Esophagus squamous epithelium (tissue), 5 donors: ENCODE results near the gene CNTNAP5. TPM values are rescaled to one million over a fixed set of nuclear protein-coding genes. Genes with fewer than 3 reads are reported as not detected.

Experiments used
- DNase-seq: peaks from one replicate; lab custom pipeline; 2025; lab: John Stamatoyannopoulos, UW
- H3K27ac ChIP-seq, 4 donors: fragments of 200-600 bp; sonication (generic); one replicate each; pipeline ENCODE4 v1.5.1; 2016 to 2019; ENCODE audit warnings: mild to moderate bottlenecking in 1 of 4
- H3K27me3 ChIP-seq, 4 donors: fragments of 200-600 bp; sonication (generic); 1 replicate in 3 of 4; 2 replicates in 1 of 4; pipeline versions ENCODE4 v1.5.1 to v1.6.0; 2017 to 2021; ENCODE audit warnings: antibody characterized with exemption in 1 of 4
- H3K36me3 ChIP-seq, 3 donors: fragments of 200-600 bp; sonication (generic); one replicate each; pipeline ENCODE4 v1.5.1; 2016 to 2019
- H3K4me1 ChIP-seq, 3 donors: fragments of 200-600 bp; sonication (generic); one replicate each; pipeline ENCODE4 v1.5.1; 2017 to 2019
- H3K4me3 ChIP-seq, 4 donors: fragments of 200-600 bp; sonication (generic); 1 replicate in 3 of 4; 2 replicates in 1 of 4; pipeline ENCODE4 v1.5.1; 2016 to 2019; ENCODE audit warnings: mild to moderate bottlenecking in 2 of 4, moderate library complexity in 1 of 4
- H3K9me3 ChIP-seq, 3 donors: fragments of 200-600 bp; sonication (generic); one replicate each; pipeline ENCODE4 v1.5.1; 2016 to 2019
- POLR2A ChIP-seq, 4 donors: fragments of 450-650 bp; IDR thresholded peaks; one replicate each; pipeline ENCODE4 v1.6.1; 2017; ENCODE audit warnings: antibody characterized with exemption in 4 of 4, mild to moderate bottlenecking in 4 of 4, moderate library complexity in 3 of 4
- WGBS, 2 donors: methylation state at CpG; one replicate each; pipeline ENCODE4 v1.1.5; 2018; 5-methylcytosine and 5-hydroxymethylcytosine counted together
- intact Hi-C: fragments of 100-400 bp; cut with DNase I; formaldehyde crosslinking; loops from one replicate; pipeline ENCODE4 v1.15.0; 2022
- total RNA-seq, 4 donors: library from RNA; depleted of rRNA; stranded (reverse); fragments of >200 nt; gene quantifications; one replicate each; pipeline ENCODE4 v1.1.0, GENCODE V29; 2016
- TF ChIP-seq, protein P1 (sequence below), 6 experiments: fragments of 450-650 bp in 4 of 6; fragments of 200-600 bp in 2 of 6; sonication (generic) in 2 of 6; IDR thresholded peaks; one replicate each; pipeline ENCODE4 v1.5.1; 2016 to 2019; ENCODE audit warnings: antibody characterized with exemption in 6 of 6, mild to moderate bottlenecking in 4 of 6, moderate library complexity in 4 of 6
- donor health status: DM: yes; HTN: yes; CAD: no.

The CNTNAP5 gene
- total RNA-seq, 4 donors from 2014 or later: not detected

DNA sequence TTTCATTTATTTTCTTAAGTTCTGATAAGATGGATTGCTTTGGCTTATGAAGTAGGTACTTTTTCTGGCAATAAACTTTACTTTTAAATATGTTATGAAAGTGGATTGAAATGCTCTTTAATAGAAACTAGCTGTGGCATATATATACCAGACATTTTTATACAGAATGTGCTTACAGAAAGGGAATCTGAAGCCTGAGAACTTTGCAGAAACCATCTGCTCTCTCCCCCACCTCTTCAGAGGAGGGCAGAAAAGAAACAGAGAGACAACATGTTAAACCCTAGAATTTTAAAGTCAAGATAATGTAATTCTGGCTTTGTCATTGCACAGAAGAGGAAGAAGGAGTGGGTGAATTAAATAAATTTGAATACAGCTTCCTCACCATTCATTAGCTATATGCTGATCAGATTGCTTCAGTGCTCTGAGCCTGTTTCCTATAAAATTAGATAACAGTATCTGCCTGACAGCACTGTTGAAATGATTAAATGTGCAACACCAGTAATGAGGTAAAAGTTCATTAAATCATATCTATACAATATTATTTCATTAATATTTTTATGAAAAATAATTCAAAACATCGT is 247.3 kb downstream of the CNTNAP5 start:
- Histone ChIP-seq H3K4me3 (no peak overlapping the region), H3K27ac (no peak overlapping the region), H3K4me1 (no peaks in the 10 kb centered on the region), H3K36me3 (no peaks in the 10 kb centered on the region), H3K27me3 (no peaks in the 10 kb centered on the region), H3K9me3 (no peaks in the 10 kb centered on the region)
- TF ChIP-seq, protein P1, sequence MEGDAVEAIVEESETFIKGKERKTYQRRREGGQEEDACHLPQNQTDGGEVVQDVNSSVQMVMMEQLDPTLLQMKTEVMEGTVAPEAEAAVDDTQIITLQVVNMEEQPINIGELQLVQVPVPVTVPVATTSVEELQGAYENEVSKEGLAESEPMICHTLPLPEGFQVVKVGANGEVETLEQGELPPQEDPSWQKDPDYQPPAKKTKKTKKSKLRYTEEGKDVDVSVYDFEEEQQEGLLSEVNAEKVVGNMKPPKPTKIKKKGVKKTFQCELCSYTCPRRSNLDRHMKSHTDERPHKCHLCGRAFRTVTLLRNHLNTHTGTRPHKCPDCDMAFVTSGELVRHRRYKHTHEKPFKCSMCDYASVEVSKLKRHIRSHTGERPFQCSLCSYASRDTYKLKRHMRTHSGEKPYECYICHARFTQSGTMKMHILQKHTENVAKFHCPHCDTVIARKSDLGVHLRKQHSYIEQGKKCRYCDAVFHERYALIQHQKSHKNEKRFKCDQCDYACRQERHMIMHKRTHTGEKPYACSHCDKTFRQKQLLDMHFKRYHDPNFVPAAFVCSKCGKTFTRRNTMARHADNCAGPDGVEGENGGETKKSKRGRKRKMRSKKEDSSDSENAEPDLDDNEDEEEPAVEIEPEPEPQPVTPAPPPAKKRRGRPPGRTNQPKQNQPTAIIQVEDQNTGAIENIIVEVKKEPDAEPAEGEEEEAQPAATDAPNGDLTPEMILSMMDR (IDR thresholded peaks at IDR 0.05): no peak
- TF ChIP-seq POLR2A (IDR thresholded peaks at IDR 0.05): no peak
- intact Hi-C loops: no loop called here
- no peak for DNase-seq
- 63 to 71% methylated on average over 1 of the region's 1 CpG for WGBS, 2 donors

- peaks cover 0 to 7% (median 0%) of the 10 kb centered on the region in 3 donors for H3K9me3 ChIP-seq
- no peak overlapping the region for H3K27ac ChIP-seq
- TF ChIP-seq, protein P1 (IDR thresholded peaks at IDR 0.05): no peak
- TF ChIP-seq POLR2A (IDR thresholded peaks at IDR 0.05): no peak
- 64 to 74% methylated on average over 10 of the region's 10 CpGs for WGBS, 2 donors
- no peak overlapping the region for H3K4me3 ChIP-seq
- no peaks in the 10 kb centered on the region for H3K4me1 ChIP-seq
- no peaks in the 10 kb centered on the region for H3K36me3 ChIP-seq
- intact Hi-C loops: no loop called here
- H3K27me3 ChIP-seq: no peaks in the 10 kb centered on the region
- no peak for DNase-seq
These were observed 256.5 kb downstream of the CNTNAP5 start for GRCh38 chr2:124281541-124281940.

- Histone ChIP-seq H3K27me3 (no peaks in the 10 kb centered on the region), H3K36me3 (no peaks in the 10 kb centered on the region)
- no peak for DNase-seq
These were observed 258.0 kb downstream of the CNTNAP5 start for GRCh38 chr2:124283096-124283495.

GRCh38 chr2:124286089-124286783 is 261.1 kb downstream of the CNTNAP5 start:
- no peak overlapping the region for H3K4me3 ChIP-seq
- WGBS, 2 donors: 73 to 74% methylated on average over 7 of the region's 7 CpGs
- no peaks in the 10 kb centered on the region for H3K27me3 ChIP-seq
- no peak for DNase-seq
- peaks cover 0 to 7% (median 0%) of the 10 kb centered on the region in 3 donors for H3K9me3 ChIP-seq
- H3K4me1 ChIP-seq: no peaks in the 10 kb centered on the region
- H3K36me3 ChIP-seq: no peaks in the 10 kb centered on the region
- H3K27ac ChIP-seq: no peak overlapping the region
- no peak for TF ChIP-seq POLR2A (IDR thresholded peaks at IDR 0.05)
- TF ChIP-seq, protein P1 (IDR thresholded peaks at IDR 0.05): no peak
- intact Hi-C loops: no loop called here

More at GRCh38 chr2:124283096-124283495, 258.0 kb downstream of the CNTNAP5 start:
- H3K27ac ChIP-seq: no peak overlapping the region
- TF ChIP-seq, protein P1 (IDR thresholded peaks at IDR 0.05): no peak
- no peak for TF ChIP-seq POLR2A (IDR thresholded peaks at IDR 0.05)
- no peak overlapping the region for H3K4me3 ChIP-seq
- H3K9me3 ChIP-seq: peaks cover 0 to 7% (median 0%) of the 10 kb centered on the region in 3 donors
- no peaks in the 10 kb centered on the region for H3K4me1 ChIP-seq
- intact Hi-C loops: no loop called here

GRCh38 chr2:124289060-124289459 is 264.0 kb downstream of the CNTNAP5 start:
- DNase-seq: no peak
- Histone ChIP-seq H3K4me1 (no peaks in the 10 kb centered on the region), H3K4me3 (no peak overlapping the region), H3K27ac (no peak overlapping the region), H3K9me3 (peaks cover 0 to 2% (median 0%) of the 10 kb centered on the region in 3 donors), H3K27me3 (no peaks in the 10 kb centered on the region), H3K36me3 (no peaks in the 10 kb centered on the region)
- 14 to 36% methylated on average over 1 of the region's 1 CpG for WGBS, 2 donors
- TF ChIP-seq POLR2A (IDR thresholded peaks at IDR 0.05): no peak
- TF ChIP-seq, protein P1 (IDR thresholded peaks at IDR 0.05): no peak
- intact Hi-C loops: no loop called here
